Stimulated activated CD4-positive, alpha-beta T cell treated with anti-CD3 and anti-CD28 coated beads, TNF-alpha, amount 100 ng/mL, for 24 hours (primary cell): ENCODE measurements around the gene SCGB3A2.

Source experiments
- DNase-seq, 3 experiments: peaks; one replicate each; pipeline ENCODE4 v3.0.0-alpha.2; 2020; ENCODE audit warnings: low read depth in 3 of 3

The SCGB3A2 gene

GRCh38 chr5:147904110-147904509 lies 25.6 kb downstream of the SCGB3A2 start:
- DNase-seq, result no peak

GRCh38 chr5:147906326-147907095 lies 28.0 kb downstream of the SCGB3A2 start, which contains the start of gene C5orf46:
TSS of gene C5orf46 (minus strand) at chr5:147906538. CDS start at chr5:147906501, 37 bp downstream.
- DNase-seq, result no peak

GRCh38 chr5:147911427-147911826 lies 32.9 kb downstream of the SCGB3A2 start:
- DNase-seq, result no peak

GRCh38 chr5:147912011-147912410 lies 33.5 kb downstream of the SCGB3A2 start:
- no peak for DNase-seq

GRCh38 chr5:147913786-147914185 lies 35.3 kb downstream of the SCGB3A2 start:
- no peak for DNase-seq

- DNase-seq, result no peak
Observed at GRCh38 chr5:147918101-147918685, 39.7 kb downstream of the SCGB3A2 start.

GRCh38 chr5:147918899-147919298 lies 40.4 kb downstream of the SCGB3A2 start:
- DNase-seq, result no peak

- no peak for DNase-seq
Observed at GRCh38 chr5:147920420-147921030, 42.0 kb downstream of the SCGB3A2 start.

- no peak for DNase-seq
Observed at GRCh38 chr5:147921136-147921535, 42.6 kb downstream of the SCGB3A2 start.

GRCh38 chr5:147925020-147925419 lies 46.5 kb downstream of the SCGB3A2 start:
- DNase-seq, result no peak

- DNase-seq, result no peak
Observed at GRCh38 chr5:147927901-147928300, 49.4 kb downstream of the SCGB3A2 start.

GRCh38 chr5:147930769-147931168 lies 52.3 kb downstream of the SCGB3A2 start:
- DNase-seq, result no peak
